ENCODE data around the gene USP15.

DNA sequence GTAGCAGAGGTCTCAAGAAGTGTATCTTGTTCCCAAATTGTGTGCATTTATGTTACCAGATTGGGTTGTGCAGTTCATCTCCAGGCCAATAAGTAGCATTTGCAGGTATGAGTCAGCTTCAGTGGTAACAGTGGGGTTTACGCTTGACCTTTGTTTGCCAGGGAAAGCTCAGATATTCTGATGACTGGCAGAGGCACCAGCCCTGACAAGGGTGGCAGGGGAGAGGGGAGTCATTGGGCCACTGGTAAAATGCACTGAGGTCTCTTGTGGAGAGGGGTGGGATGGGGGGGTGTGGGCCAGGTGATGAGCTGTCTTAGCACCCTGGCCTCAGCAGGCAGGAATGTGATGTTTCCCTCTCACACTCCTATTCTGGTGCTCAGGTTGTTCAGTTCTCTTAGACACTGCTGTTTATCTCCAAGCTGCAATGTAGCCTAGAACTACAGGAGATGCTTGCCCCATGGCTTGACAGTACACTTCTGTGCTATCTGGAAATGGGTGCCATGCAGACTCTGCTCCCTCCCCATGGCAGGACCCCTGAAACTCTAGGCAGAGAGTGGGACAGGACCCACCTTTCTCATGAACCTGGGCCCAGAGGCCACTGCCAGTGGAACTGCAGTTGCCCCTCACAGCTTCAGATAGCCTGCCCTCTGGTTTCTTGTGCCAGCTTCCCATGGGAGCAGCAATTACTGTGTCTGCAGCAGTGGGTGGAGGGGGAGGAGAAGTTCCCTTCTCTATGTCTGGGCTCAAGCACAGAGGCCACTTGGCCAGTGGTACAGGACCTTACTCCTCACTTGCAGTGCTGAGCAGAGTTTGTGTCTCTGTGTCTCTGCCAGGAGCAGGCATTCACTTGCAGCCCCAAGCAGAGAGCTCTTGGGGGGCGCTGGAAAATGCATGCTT, 31.9 kb downstream of the USP15 start:
- no peak for TF ChIP-seq POLR2A (IDR thresholded peaks at IDR 0.05)
- TF ChIP-seq, protein P1, sequence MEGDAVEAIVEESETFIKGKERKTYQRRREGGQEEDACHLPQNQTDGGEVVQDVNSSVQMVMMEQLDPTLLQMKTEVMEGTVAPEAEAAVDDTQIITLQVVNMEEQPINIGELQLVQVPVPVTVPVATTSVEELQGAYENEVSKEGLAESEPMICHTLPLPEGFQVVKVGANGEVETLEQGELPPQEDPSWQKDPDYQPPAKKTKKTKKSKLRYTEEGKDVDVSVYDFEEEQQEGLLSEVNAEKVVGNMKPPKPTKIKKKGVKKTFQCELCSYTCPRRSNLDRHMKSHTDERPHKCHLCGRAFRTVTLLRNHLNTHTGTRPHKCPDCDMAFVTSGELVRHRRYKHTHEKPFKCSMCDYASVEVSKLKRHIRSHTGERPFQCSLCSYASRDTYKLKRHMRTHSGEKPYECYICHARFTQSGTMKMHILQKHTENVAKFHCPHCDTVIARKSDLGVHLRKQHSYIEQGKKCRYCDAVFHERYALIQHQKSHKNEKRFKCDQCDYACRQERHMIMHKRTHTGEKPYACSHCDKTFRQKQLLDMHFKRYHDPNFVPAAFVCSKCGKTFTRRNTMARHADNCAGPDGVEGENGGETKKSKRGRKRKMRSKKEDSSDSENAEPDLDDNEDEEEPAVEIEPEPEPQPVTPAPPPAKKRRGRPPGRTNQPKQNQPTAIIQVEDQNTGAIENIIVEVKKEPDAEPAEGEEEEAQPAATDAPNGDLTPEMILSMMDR (IDR thresholded peaks at IDR 0.05) = no peak
- no peak for TF ChIP-seq POLR2AphosphoS5 (IDR thresholded peaks at IDR 0.05; ENCODE audit: insufficient read depth in 1 of 2, low read depth in 1 of 2)

Data from vagina (tissue), 2 donors.